ENCODE data around the gene TPCN2.
A peak's percentile ranks its signal among the peaks of the same experiment; 100 is the strongest.

TPCN2 gene

DNA sequence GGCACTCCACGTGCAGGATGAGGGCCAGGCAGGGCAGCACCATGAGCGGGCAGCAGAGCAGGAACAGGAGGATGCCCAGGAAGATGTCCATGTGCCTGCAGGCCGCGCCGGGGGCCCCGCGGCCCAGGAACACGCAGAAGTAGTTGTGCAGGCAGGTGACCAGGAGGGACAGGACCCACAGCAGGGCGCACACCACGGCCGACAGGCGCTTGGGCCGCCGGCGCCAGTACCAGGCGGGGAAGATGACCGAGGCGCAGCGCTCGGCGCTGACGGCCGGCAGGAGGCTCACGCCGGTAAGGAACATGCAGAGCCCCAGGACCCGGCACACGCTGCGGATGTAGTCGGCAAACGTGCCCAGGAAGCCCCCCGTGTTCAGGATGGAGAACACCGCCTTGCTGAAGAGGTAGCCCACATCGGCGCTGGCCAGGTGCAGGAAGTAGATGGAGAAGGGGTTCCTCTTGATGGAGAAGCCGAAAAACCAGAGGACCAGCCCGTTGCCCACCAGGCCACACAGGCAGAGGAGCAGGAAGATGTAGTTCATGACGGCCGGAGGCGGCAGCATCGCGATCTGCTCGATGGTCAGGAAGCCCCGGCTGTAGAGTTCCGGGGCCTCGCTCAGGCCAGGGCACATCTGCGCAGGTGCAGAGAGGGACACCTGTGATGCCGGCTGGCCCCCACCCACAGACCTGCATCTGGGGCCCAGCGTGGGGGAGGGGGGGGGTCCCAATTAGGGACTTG, 42.9 kb upstream of the TPCN2 start:
- H3K36me3 Mint-ChIP-seq = no peaks in the 10 kb centered on the region
- H3K4me1 Mint-ChIP-seq = no peaks in the 10 kb centered on the region
- no peaks in the 10 kb centered on the region for H3K9me3 Mint-ChIP-seq
- H3K4me3 Mint-ChIP-seq = no peak overlapping the region
- H3K27ac Mint-ChIP-seq = no peak overlapping the region
- no peak for ATAC-seq (replicated peaks)
- peaks cover 36 to 61% of the 10 kb centered on the region in 2 donors for H3K27me3 Mint-ChIP-seq
- no peak for DNase-seq

DNA sequence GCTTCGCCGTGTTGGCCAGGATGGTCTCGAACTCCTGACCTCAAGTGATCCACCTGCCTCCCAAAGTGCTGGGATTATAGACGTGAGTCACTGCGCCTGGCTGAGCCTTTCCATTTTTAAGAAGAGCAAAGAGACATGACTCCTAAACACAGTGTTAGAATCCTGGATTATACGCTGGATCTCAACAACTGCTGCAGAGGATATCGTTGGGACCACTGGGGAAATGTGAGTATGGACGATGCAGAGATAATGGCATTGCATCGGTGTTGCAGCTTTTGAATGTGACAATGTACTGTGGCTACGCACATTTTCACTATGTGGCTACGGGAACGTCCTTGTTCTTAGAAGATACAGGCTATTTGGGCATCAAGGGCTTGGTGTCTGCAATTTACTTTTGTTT, 41.9 kb upstream of the TPCN2 start:
- no peak for DNase-seq

DNA sequence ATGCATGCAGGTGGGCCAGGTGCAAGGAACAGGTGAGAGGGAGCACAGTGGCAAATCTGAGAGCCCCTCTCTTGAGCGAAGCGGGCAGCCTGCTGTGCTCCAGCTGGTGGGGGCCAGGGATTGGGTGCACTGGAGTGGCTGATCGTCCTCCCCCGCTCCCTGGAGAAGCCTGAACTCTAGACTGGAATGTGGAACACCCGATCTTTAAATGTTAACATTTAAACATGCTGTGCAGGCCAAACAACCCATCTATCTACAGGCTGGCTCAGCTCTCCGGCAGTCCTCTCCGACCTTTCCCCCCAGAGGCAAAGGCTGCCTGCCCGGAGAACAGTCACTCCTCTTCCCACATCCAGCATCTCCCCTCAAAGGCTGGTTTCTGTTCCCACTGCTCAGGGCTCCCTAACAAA, 40.8 kb upstream of the TPCN2 start:
- DNase-seq (no peak), ATAC-seq (replicated peaks) (no peak)
- no peak overlapping the region for H3K4me3 Mint-ChIP-seq
- no peaks in the 10 kb centered on the region for H3K9me3 Mint-ChIP-seq
- H3K36me3 Mint-ChIP-seq = no peaks in the 10 kb centered on the region
- peaks cover 51 to 78% of the 10 kb centered on the region in 2 donors for H3K27me3 Mint-ChIP-seq
- peaks cover 0 to 6% of the 10 kb centered on the region in 2 donors for H3K4me1 Mint-ChIP-seq
- H3K27ac Mint-ChIP-seq = no peak overlapping the region

More for the DNA sequence above, 41.9 kb upstream of the TPCN2 start:
- Mint-ChIP-seq H3K27me3 (peaks cover 42 to 68% of the 10 kb centered on the region in 2 donors), H3K4me1 (peaks cover 0 to 6% of the 10 kb centered on the region in 2 donors), H3K4me3 (no peak overlapping the region), H3K9me3 (no peaks in the 10 kb centered on the region), H3K36me3 (no peaks in the 10 kb centered on the region), H3K27ac (no peak overlapping the region)
- ATAC-seq (replicated peaks) = no peak

DNA sequence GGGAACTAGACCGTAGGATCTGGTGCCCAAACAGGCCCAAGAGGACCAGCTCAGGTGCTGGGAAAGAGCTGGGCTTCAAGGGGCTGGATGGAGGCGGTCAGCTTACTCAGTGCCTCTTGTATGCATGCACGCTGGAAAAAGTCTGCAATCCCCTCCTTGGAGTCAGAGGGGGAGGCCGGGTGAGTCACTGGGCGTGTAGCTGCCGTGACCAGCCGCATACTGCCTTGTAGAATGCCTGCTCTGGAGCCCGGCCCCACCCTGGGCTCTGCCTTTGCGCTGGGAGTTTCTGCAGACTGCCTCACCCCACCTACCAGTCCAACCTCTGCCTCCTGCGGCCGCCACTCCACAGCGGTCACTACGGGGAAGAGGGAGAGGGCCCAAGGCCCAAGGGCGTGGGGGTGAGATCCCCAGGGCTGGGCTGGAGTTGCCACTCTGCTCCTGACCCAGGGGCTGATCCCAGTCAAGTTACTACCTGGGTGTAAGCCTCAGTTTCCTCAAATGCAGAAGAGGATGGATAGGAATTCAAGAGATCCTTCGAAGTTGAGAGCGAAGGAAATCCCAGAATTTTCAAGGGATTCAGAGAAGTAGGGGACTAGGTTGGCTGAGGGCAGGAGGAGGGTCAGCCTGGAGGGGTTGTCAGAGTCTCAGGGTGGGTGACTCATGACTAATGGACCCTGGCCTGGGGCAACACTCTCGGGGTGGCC, 39.8 kb upstream of the TPCN2 start:
- no peak overlapping the region for H3K27ac Mint-ChIP-seq

DNA sequence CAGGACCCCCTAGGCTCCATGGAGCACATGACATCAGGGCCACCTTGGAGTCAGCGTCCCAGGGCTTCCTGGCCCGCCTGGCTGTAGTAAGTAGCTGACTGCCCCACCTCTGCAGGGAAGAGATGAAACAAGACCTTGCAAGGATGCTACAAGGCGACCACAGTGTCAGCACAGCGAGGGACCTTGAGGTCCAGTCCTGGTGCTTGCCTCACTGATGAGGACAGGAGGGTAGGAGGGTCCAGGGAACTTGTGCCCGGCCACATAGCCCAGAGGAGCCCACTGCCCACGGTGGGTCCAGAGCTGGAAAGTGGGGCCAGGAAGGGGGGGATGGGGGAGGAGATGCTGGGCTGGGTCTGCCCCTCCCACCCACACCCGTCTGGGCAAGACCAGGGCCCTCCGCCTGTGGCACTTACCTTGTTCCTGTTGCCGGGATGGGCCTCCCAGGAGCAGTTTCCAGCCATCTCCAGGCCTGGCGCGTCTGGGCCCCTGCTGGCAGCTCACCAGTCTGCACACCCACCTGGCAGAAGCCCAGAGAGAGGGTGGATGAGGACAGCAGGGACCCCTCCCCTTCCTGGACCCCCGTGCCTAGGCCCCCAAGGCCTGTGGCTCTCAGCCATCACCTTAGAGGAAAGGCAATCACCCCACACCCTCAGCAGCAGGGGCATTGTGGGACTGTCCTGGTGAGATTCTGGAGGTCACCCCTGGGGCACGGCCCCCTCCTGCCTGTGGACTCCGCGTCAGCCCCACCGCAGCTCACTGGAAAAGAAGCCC, 39.1 kb upstream of the TPCN2 start:
- Mint-ChIP-seq H3K27ac (no peak overlapping the region), H3K9me3 (no peaks in the 10 kb centered on the region), H3K27me3 (peaks cover 54 to 79% of the 10 kb centered on the region in 2 donors), H3K4me1 (peaks cover 5 to 6% of the 10 kb centered on the region in 2 donors), H3K36me3 (no peaks in the 10 kb centered on the region), H3K4me3 (no peak overlapping the region)
- ATAC-seq (replicated peaks) (no peak), DNase-seq (no peak)

More for the DNA sequence above, 39.8 kb upstream of the TPCN2 start:
- peaks cover 52 to 76% of the 10 kb centered on the region in 2 donors for H3K27me3 Mint-ChIP-seq
- no peak overlapping the region for H3K4me3 Mint-ChIP-seq
- no peak for ATAC-seq (replicated peaks)
- DNase-seq = no peak
- no peaks in the 10 kb centered on the region for H3K9me3 Mint-ChIP-seq
- no peaks in the 10 kb centered on the region for H3K36me3 Mint-ChIP-seq
- peaks cover 5 to 6% of the 10 kb centered on the region in 2 donors for H3K4me1 Mint-ChIP-seq

DNA sequence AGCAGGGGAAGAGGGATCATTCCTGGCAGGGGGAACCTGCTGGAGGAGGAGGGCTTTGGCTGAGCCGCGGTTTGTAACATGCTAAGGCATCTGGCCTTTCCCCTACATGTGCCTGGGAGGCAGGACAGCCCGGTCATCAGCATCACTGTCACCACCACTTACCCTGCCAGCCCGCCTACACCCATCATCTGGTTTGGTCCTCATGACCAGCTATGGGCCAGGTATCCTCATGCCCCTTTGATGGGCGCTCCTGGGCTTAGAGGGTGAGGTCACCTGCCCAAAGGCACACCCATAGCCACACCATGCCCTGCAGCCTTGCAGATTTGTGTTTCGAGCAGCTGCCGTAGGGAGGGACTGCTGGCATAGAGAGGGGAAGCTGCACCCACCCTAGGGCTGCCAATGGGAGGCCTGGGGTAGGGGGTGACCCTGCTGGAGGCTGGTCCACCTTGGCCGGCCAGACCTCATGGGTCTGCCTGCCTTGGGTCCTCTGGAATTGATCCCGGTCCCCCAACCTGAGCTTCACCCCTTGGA, 38.3 kb upstream of the TPCN2 start:
- Mint-ChIP-seq H3K9me3 (no peaks in the 10 kb centered on the region), H3K36me3 (no peaks in the 10 kb centered on the region), H3K27me3 (peaks cover 54 to 79% of the 10 kb centered on the region in 2 donors), H3K4me3 (no peak overlapping the region), H3K27ac (no peak overlapping the region), H3K4me1 (peaks cover 5 to 6% of the 10 kb centered on the region in 2 donors)
- ATAC-seq (replicated peaks) (no peak), DNase-seq (no peak)

DNA sequence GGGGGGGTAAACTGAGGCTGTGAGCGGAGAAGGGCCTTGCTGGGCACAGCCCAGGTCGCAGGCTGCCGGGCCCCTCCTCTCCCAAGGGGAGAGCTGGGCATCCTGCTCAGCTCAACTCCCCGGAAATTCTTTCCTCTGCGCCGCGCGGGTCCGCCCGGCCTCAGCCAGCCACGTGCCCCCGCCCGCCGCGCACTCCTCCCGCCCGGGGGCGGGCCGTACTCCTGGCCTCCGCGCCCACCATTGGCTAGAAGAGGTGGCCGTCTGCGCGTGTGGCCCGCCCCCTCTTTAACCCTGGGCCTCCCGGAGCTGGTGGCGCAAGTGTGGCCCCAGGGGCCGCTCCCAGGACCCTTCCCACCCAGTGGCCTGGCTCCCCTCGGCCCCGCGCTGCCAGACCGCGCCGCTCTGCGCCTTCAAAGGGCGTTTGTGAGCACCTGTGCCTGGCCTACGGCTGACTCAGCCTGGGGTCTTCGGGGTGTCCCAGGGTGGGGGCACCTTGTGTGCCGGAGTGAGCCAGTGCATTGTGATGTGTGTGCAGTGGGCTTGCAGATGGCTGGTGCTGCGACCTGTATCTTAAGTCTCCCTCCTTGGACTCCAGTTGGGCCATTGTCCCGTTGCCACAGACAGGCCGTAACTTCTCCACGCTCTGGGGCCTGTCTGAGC, 37.6 kb upstream of the TPCN2 start:
- ATAC-seq (replicated peaks) (peak; percentile 70 to 73), DNase-seq (no peak)
- Mint-ChIP-seq H3K36me3 (no peaks in the 10 kb centered on the region), H3K4me3 (peak overlapping the region in 1 of 2 donors; percentile 4), H3K27ac (no peak overlapping the region), H3K27me3 (peaks cover 48 to 76% of the 10 kb centered on the region in 2 donors), H3K4me1 (peaks cover 5 to 6% of the 10 kb centered on the region in 2 donors), H3K9me3 (peaks cover under 1% of the 10 kb centered on the region in 2 donors)

DNA sequence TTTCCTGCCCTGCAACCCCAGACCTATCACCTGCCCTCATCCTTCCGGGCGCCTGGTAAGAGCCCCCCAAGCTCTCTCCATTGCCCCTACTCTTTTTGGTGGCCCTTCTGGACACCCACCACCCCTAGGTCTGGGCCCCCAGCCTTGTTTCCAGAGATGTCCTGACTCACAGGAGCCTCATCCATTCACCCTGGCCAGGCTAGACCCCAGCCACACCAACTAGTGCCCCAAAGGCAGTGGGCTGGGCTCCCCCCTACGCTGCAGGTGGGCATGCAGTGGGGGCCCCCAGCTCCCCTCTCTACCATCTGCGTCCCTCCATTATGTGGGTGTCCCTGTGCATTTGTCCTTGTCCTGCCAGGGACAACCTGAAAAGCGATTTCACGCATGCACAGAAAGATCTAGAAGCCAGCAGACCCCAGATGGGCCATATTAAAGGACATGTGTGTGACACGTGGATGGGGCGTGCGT, 37.1 kb upstream of the TPCN2 start:
- Mint-ChIP-seq H3K27me3 (peaks cover 51 to 79% of the 10 kb centered on the region in 2 donors), H3K36me3 (no peaks in the 10 kb centered on the region), H3K4me1 (peaks cover 5 to 6% of the 10 kb centered on the region in 2 donors), H3K9me3 (peaks cover 4 to 5% of the 10 kb centered on the region in 2 donors), H3K4me3 (peak overlapping the region in 1 of 2 donors; percentile 4), H3K27ac (no peak overlapping the region)
- DNase-seq = no peak
- no peak for ATAC-seq (replicated peaks)

DNA sequence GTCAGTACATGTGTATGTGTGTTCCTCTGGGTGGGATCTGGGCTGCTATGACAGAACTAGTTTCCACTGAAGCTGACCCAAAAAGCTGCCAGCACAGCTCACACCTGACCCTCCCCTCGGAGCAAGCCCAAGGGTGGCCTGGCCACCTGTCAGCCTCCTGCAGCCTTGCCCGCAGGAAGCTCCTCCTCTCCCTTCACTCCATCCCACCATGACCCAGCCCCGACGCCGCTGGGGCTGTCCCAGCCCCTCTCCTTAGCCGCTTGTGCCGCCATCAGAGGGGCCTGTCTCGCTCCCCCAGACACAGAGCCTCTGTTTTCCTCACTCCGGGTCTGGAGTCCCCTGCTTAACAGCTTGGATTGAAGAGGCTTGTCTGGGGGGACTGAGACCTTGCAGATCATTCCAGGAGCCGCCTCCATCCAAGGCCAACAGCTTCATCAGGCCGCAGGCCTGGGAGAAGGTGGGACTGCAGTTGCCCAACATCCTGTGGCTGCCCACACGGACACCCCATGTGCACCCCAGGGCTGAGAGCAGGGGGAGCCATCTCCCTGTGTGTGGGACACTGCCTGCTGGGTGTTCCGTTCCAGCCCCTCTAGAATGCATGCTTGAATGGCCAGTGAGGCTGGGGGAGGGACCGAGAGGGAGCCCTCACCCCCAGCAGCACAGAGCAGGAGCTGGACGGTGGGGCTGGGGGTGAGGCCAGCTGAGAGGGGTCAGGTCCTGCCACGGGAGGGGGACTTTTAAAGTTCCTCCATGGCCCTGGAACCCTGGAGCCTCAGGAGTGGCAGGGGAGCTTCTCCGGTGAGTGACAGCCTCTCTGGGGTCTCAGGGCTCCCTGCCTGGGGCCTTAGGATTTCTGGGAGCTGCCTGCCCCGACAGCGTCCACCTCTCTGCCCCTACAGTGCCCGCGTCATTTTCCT, 36.4 kb upstream of the TPCN2 start:
- no peak overlapping the region for H3K4me3 Mint-ChIP-seq
- DNase-seq (no peak), ATAC-seq (replicated peaks) (no peak)
- H3K4me1 Mint-ChIP-seq = peaks cover 5 to 6% of the 10 kb centered on the region in 2 donors
- H3K9me3 Mint-ChIP-seq = peaks cover 4 to 9% of the 10 kb centered on the region in 2 donors
- peaks cover 55 to 72% of the 10 kb centered on the region in 2 donors for H3K27me3 Mint-ChIP-seq
- no peaks in the 10 kb centered on the region for H3K36me3 Mint-ChIP-seq
- H3K27ac Mint-ChIP-seq = no peak overlapping the region

DNA sequence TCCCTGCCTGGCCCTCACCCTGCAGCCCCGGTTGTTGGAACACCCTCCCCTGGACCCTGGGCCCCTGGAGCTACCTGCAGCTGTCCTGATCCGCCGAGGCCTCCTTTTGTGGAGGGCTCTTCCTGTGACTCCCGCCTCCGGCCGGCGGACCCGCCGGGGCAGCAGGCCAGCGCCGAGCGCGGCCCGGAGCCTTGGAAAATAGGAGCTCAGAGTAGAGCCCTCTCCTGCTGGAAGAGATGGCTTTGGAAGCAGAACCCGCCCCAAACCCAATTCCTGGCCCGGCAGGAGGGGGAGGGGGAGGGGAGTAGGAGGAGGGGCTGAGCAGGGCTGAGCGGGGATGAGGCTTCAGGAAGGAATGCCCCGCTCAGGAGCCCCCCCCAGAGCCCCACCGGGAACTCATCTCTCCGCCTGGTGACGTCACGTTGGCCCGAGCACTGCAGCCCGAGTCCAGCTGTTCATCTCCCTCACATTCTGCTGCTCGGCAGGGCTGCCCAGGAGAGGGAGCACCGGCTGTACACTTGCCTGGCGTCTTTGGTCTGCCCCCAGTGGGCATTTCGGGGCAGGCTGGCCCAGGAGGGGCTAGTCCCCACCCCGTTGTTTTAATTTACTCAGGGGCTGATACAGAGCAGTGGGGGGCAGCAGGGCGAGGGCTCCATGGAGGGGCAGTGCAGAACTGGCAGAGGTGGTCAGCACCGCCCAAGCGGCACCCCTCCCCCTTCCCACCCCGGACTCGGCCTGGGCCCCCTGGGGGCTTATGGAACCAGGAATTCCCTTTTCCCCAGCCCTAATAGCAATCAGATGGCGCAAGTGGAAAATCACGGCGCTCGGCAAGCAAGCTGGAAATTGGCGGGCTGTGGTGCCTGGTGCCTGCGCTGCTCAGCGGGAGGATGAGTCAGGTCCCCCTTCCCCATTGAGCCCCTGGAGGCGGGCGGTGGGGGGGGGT, 35.5 kb upstream of the TPCN2 start, which contains the start of gene MRGPRF:
MRGPRF (minus strand) TSS at position 238 of the 943 bp plus-strand sequence. CDS start 3,345 bp downstream, outside the sequence.
- no peak within 1 kb of the TSS for H3K27ac Mint-ChIP-seq
- H3K27me3 Mint-ChIP-seq = peaks cover 51 to 70% of the 10 kb centered on the region in 2 donors
- no peak for DNase-seq
- H3K4me1 Mint-ChIP-seq = peaks cover 5 to 6% of the 10 kb centered on the region in 2 donors
- peaks cover 4 to 9% of the 10 kb centered on the region in 2 donors for H3K9me3 Mint-ChIP-seq
- peak in 1 of 2 donors; percentile 47 for ATAC-seq (replicated peaks)
- no peaks in the 10 kb centered on the region for H3K36me3 Mint-ChIP-seq
- H3K4me3 Mint-ChIP-seq = no peak within 1 kb of the TSS

DNA sequence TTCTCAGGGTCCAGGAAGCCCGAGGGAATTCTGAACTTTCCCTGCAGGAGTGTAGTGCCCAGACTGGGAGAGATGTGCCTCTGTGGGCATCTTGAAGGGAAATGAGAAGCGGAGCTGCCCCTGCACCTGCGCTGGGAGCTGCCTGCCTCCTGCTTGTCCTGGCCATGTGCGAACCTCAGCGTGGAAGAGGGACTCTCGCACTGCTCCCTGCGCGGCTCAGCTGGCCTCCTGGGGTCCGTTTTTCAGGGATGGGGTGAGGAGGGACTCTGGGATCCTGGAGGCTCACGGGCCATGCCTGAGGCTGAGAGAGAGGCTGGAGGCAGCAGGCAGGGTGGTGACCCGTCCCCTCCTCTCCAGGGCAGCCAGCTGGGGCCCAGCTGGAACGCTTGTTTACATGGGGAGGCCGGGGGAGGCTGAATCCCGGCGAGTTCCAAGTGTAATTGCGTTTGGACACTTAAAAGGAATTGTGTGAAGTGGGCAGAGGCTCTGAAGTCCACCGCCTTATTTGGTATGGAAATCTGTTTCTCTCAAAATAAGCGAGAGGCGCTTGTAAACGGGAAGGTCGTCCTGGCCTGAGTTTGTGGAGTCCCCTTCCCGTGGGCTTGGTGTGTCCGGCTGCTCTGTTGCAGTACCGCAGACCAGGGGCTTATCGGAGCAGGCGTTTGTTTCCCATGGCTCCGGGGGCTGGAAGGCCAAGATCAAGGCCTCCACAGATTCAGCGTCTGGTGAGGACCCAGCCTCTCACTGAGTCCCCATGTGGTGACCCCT, 34.5 kb upstream of the TPCN2 start:
- peaks cover 4 to 9% of the 10 kb centered on the region in 2 donors for H3K9me3 Mint-ChIP-seq
- H3K27ac Mint-ChIP-seq = no peak overlapping the region
- peaks cover 45 to 64% of the 10 kb centered on the region in 2 donors for H3K27me3 Mint-ChIP-seq
- H3K4me3 Mint-ChIP-seq = no peak overlapping the region
- peaks cover 5 to 6% of the 10 kb centered on the region in 2 donors for H3K4me1 Mint-ChIP-seq
- DNase-seq (no peak), ATAC-seq (replicated peaks) (no peak)
- no peaks in the 10 kb centered on the region for H3K36me3 Mint-ChIP-seq

Measured in stimulated activated naive B cell treated with anti-CD40 and anti-IgM and Interleukin-4, amounts not matched to agents 10 μg/mL and 1 μg/mL and 100 μg/mL, for 72 hours (primary cell).